Activated naive CD8-positive, alpha-beta T cell treated with anti-CD3 and anti-CD28 coated beads, Interleukin-2, amount 50 U/mL, for 16 hours (primary cell): Measurements from ENCODE around the gene TBKBP1.
"Not testable (repeated sequence)": the region's sequence is repeated elsewhere in the genome, so short reads cannot be mapped to it uniquely, and the experiment has no call there.

Experiments used
- DNase-seq: peaks from one replicate; pipeline ENCODE4 v3.0.0-alpha.2; 2020; ENCODE audit warnings: low read depth, low spot score

The TBKBP1 gene

DNA sequence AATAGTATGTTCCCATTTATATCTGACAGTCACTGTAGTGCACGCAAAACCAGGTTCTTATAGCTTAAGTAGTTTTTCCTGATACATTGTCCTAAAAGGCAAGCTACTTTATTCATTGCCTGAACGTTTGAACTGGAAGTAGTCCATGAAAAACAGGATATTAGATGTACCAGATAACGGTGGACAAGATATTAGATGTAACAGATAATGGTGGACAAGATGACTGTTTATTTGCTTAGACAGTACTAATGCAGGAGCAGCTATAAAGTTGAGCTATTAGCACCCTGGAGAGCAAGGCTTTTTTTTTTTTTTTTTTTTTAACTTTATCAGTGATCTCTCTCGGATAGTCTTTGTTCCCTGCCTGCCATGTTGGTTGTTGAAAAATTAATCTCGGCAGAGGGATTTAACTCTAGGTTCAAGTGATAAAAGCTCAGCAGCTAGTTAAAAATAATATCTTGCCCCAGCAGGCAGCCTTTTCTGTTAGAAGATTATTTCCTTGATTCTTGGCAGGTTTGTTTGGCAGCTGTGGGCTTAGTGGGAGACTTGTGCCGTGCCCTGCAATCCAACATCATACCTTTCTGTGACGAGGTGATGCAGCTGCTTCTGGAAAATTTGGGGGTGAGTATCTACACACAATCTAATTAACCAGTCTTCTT, 17.3 kb upstream of the TBKBP1 start:
- DNase-seq = no peak

DNA sequence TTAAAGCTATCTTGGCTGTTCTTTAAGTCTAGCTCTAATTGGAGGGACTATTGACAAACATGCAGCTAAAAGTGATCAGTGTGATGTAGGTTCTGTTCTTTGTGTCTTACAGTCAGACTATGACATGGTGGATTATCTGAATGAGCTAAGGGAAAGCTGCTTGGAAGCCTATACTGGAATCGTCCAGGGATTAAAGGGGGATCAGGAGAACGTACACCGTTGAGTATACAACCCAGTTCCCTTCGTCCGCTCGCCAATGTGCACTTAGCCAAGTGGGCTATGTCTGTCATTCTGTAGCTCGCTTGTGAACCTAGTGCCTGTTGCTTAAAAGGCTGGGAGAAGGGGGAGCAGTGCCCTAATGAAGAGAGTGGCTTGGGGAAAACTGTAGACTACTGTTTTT, 15.8 kb upstream of the TBKBP1 start:
- no peak for DNase-seq

GRCh38 chr17:47682138-47682537, 11.8 kb upstream of the TBKBP1 start:
- no peak for DNase-seq

DNA sequence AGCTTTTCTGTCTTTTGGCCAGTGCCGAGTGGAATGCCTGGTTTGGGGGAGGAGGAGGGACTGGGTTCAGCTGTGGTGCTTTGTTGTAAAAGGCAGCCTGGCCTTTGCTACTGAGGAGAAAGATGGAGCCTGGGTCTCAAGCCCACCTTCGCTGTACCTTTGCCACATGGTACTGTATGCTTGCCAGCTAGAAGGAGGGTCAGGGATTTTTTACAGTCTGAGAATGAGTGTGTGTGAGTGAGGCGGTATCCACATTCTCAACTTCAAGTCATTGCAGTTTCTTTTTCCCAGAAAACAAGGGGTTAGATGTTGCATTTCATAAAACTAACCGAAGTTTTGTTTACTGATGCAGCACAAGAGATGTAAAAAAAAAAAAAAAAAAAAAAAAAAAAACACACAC, 11.2 kb upstream of the TBKBP1 start:
- DNase-seq = not testable (repeated sequence)

- DNase-seq = no peak
Observed at GRCh38 chr17:47684025-47684424, 9.9 kb upstream of the TBKBP1 start.

GRCh38 chr17:47684535-47685193, 9.3 kb upstream of the TBKBP1 start:
- DNase-seq = no peak

DNA sequence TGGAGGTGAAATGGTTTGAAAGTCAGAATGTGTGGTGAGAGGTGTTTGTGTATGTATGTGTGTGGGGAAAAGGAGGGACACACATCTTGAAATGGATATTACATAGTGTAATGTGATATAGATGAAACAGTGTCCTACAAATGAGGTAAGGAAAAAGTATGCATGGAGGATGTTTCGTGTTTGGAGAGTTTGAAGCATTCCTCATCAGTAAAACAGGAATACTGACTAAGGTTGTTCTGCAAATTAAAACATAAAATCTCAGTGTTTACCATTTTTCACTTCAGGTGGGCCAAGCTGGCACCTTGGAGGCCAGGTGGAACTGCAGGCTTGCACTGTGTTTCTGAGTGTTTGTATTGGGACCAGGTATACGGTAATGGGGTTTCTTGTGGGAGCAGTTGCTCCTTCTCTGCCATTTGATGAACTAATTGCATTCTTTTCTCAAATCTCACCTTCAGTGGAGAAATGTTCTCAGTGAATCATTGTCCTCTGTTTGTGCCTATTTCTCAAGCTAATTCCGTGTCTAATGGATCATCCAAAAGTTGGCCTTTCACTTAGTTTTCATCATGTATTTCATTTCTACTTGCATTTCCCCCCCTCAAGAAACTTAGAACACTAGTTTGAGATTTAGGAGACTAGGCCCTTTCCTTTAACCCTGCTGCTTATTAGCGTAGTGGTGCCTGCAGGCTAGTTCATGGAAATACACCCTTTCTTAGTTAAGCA, 8.2 kb upstream of the TBKBP1 start:
- DNase-seq = no peak

DNA sequence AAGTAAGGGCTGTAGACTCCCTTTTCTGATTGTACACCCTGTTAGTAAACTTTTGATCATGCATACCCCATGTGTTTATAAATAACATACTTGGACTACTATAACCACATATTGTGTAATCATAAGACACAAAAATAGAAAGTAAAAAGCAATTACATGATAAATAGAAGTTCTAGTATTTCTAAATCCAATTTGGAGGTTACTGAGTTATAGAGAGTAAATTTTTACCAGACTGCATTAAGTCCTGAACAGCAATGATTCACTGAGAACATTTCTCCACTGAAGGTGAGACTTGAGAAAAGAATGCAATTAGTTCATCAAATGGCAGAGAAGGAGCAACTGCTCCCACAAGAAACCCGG, 7.7 kb upstream of the TBKBP1 start:
- no peak for DNase-seq

DNA sequence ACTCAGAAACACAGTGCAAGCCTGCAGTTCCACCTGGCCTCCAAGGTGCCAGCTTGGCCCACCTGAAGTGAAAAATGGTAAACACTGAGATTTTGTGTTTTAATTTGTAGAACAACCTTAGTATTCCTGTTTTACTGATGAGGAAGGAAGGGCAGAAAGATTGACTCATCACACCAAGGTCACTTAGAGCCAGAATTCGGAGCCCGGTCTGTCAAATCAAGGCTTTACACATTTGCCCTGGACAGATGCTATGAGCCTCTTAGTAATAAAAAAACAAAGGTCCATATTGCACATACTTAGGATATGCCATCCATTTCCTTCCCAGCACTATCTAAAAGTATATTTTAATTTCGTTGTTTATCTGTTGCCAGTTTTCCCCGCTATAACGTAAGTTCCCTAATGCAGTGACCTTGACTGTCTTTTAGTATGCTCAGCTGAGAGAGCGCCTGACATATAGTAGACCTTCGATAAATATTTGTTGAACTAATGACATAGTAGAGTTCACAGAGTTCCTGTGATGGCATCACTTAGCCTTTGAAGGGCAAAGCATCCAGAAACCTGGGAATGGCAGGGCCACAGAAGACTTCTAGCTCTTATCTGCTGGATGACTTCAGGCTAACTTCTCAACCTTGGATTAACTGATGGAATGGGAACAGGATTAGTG, 7.2 kb upstream of the TBKBP1 start:
- no peak for DNase-seq

DNA sequence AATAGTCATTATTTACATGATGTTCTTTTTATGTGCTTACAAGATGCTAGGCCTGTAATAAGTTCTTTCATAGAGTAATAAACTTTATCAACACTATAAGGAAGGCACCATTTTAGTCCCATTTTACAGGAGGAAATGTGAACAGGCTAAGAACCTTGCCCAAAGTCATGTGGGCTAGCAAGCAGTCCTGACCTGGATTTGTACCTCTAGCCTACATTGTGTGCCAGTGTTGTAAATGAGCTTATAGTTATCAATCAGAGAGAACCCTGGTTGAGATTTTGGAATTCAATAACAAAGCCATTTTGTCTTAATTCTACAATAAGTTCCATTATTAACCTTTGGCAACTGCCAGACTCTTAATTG, 6.7 kb upstream of the TBKBP1 start:
- DNase-seq = no peak

DNA sequence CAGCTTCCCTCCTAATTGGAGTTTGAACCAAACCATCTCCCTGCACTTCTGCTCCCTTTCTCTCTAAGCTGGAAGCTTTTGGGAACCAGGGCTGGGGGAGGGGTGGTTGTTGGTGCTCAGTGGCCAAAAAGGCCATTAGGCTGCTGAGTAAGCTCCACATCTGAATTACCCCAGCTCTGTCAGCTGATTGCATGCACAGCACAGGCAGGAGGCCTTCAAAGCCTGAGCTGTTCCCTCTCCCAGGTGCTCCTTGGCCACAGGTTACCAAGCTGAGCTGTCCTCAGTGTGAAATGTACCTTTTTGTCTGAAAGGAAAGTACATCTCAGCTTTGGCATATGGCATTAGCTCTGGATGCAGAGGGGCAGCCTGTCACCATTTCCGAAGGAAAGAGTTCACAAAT, 6.2 kb upstream of the TBKBP1 start:
- DNase-seq = no peak

DNA sequence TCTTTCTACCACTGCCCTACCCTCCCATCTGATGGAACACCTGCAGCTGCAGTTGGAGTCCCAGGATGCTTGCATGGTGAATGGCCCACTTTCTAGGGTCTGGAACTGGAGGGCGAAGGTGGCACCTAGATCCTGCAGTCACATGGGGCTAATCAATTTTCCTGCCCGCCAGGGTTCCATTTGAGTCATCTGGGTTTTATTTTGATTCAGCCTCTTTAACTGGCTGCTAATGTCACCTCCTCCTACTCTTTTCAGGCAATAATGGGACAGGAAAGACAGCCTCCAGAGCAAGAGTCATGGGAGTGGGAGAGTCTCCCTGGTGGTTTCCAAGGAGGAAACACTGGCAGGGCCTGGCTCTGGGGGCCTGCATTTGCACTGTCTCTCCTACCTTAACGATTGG, 3.8 kb upstream of the TBKBP1 start:
- no peak for DNase-seq

- DNase-seq = no peak
Observed at GRCh38 chr17:47692137-47692894, 1.6 kb upstream of the TBKBP1 start.

- DNase-seq = no peak
Observed at GRCh38 chr17:47692895-47693730, 848 bp upstream of the TBKBP1 start.

DNA sequence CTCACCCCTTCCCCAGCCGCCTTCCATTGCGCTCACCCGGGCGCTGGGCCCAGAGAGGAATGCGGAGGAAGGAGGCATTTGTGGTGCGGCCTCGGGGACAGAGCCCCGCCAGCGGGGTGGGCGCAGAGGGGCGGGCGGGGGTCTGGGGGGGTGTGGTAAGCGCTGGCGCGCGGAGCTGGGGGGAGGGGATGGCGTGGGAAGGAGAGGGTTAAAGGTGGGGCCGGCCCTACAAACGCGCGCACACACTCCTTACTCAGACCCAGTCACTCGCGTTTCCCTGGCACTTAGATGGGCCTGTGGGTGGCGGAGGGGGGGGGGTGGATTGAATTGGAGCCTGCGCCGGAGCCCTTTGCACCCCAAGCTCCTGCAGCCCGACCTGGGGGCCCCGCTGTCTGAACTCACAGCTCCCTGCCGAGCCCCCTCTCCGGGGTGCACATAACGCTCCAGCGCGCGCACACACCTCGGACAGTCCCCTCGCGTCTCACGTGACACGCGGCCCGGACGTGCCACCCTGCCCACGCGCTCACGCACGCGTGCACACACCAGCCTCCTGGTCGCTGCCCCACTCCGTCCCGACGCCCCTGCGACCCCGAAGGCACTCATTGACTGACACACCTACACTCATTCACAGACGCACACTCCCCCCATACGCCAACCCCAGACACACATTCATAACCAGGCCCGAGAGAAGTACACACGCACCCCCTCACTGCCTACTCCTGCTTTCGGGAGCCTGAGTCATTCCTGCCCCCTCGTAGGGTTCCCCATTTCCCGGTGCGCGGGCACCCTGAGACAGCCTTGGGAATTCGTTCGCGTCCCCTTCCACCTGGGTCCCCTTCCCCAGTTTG, 844 bp downstream of the TBKBP1 start:
- peak; percentile 47 for DNase-seq

DNA sequence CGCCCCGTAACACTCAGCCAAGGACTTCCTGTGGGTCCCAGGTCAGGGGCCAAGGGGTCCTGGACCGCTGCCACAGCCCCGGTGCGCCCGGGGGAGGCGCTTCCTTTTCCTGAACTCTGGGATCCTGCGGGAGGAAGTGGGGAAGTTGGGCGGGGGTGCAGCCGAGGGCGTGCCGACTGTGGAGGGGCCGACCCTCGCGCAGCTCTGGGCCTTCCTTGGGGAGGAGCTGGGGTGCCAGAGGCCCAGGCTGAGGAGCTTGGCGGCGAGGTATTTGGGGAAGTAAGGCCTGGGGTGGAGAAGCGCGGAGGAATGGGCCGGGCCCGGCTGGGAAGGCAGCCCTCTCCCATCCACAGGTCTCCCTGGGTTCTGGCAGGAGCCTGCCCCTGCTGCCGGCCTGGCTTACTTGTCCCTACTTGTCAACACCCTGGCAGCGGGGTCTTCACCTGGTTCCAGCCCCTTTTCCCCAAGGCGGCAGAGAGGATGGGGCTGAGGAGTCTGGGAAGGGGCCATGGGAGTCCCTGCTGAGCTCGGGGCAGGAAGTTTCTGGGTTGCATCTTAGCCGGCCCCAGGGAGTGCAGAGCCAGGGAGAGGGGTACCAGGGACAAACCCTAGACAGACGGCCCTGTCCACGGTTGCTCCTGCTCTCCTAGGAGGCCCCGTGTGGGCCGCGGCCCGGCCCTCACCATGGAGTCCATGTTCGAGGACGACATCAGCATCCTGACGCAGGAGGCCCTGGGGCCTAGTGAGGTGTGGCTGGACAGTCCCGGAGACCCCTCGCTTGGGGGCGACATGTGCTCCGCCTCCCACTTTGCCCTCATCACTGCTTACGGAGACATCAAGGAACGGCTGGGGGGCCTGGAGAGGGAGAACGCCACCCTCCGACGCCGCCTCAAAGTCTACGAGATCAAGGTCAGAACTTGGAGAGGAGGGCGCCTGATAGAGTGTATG, 1.7 kb downstream of the TBKBP1 start:
- DNase-seq = no peak

DNA sequence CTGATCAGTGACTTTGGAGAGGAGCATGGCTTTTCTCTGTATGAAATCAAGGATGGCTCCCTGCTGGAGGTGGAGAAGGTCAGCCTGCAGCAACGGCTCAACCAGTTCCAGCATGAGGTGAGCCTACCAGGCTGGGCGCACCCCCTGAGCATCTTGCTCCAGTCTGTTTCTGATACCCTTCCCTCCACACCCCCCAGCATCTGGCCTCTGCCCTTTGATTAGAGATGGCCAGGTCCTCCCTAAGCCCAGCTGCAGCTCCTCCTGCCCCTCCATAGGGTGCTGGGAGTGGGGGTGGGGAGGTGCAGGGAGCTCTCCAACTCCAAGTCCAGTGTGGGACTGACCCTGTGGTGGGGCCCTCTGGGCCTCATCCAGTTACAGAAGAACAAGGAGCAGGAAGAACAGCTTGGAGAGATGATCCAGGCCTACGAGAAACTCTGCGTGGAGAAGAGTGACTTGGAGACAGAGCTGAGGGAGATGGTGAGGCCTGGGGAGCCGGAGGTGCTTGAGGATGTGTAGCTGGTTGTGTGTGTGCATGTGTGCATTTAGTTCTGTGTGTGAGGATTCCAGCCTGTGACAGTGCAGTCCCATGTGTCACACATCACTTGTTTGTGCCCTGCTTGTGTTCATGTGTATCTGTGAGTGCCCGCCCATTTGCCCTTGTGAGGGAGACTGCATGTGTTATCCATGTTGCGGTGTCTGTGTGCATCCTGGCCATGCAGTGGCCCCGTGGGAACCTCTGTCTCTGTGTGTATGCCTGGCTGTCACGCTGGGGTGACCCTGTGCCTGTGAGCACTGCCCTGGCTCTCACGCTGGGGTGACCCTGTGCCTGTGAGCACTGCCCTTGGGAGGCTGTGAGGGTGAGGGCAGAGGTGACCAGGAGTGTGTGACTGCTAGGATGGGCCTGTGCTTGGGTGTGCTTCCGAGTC, 3.0 kb downstream of the TBKBP1 start:
- DNase-seq = no peak
